PFSK-1 (cell line): ENCODE measurements around the gene RSF1.

Source experiments
- FOXP2 ChIP-seq: optimal IDR thresholded peaks from 2 replicates; pipeline ENCODE3; 2011; ENCODE audit warnings: borderline replicate concordance, control low read depth, inconsistent platforms; ENCODE audit not compliant: insufficient read depth; ENCODE audit errors: extremely low read length, extremely low read depth
- POLR2AphosphoS5 ChIP-seq: IDR thresholded peaks from 2 replicates; pipeline ENCODE4 v1.6.1; 2012; ENCODE audit warnings: low read depth, mild to moderate bottlenecking, control low read depth, low read length, moderate library complexity
- REST ChIP-seq, 2 experiments: IDR thresholded peaks; 2 replicates each; pipeline versions ENCODE4 v1.6.1 to v1.8.0; 2011 to 2012; ENCODE audit warnings: low read depth in 2 of 2, low read length in 2 of 2, control low read depth in 1 of 2, inconsistent platforms in 1 of 2, mild to moderate bottlenecking in 1 of 2, moderate library complexity in 1 of 2; ENCODE audit not compliant: insufficient read depth in 1 of 2
- SIN3A ChIP-seq: IDR thresholded peaks from 2 replicates; pipeline ENCODE4 v1.6.1; 2012; ENCODE audit warnings: mild to moderate bottlenecking, low read length, moderate library complexity, borderline replicate concordance; ENCODE audit not compliant: insufficient read depth
- TAF1 ChIP-seq: IDR thresholded peaks from 2 replicates; pipeline ENCODE4 v1.6.1; 2012; ENCODE audit warnings: low read length, control low read depth, borderline replicate concordance; ENCODE audit not compliant: insufficient read depth

The RSF1 gene

GRCh38 chr11:77800449-77800848, 20.1 kb downstream of the RSF1 start:
- no peak for TF ChIP-seq REST (IDR thresholded peaks at IDR 0.05; ENCODE audit: insufficient read depth in 1 of 2, low read depth in 2 of 2, low read length in 2 of 2)
- no peak for TF ChIP-seq TAF1
- no peak for TF ChIP-seq FOXP2
- TF ChIP-seq SIN3A: no peak
- TF ChIP-seq POLR2AphosphoS5: no peak

- no peak for TF ChIP-seq POLR2AphosphoS5
- no peak for TF ChIP-seq FOXP2
- no peak for TF ChIP-seq REST (IDR thresholded peaks at IDR 0.05; ENCODE audit: insufficient read depth in 1 of 2, low read depth in 2 of 2, low read length in 2 of 2)
- no peak for TF ChIP-seq TAF1
- TF ChIP-seq SIN3A: no peak
Measured at GRCh38 chr11:77799338-77799737, 21.2 kb downstream of the RSF1 start.

GRCh38 chr11:77793972-77794371, 26.6 kb downstream of the RSF1 start:
- TF ChIP-seq SIN3A: no peak
- TF ChIP-seq REST (IDR thresholded peaks at IDR 0.05; ENCODE audit: insufficient read depth in 1 of 2, low read depth in 2 of 2, low read length in 2 of 2): no peak
- no peak for TF ChIP-seq POLR2AphosphoS5
- no peak for TF ChIP-seq FOXP2
- TF ChIP-seq TAF1: no peak

GRCh38 chr11:77791301-77791700, 29.2 kb downstream of the RSF1 start:
- TF ChIP-seq POLR2AphosphoS5 (no peak), FOXP2 (no peak), REST (IDR thresholded peaks at IDR 0.05; ENCODE audit: insufficient read depth in 1 of 2, low read depth in 2 of 2, low read length in 2 of 2) (no peak)

GRCh38 chr11:77789731-77790476, 30.6 kb downstream of the RSF1 start:
- TF ChIP-seq FOXP2 (no peak), SIN3A (no peak), REST (IDR thresholded peaks at IDR 0.05; ENCODE audit: insufficient read depth in 1 of 2, low read depth in 2 of 2, low read length in 2 of 2) (no peak), TAF1 (no peak), POLR2AphosphoS5 (no peak)
